ENCODE results near the gene NPM3. TPM values are rescaled to one million over a fixed set of nuclear protein-coding genes. Genes with fewer than 3 reads are reported as not detected.

The NPM3 gene
- total RNA-seq, 8 experiments from 2014 or later: 31.1 to 95.4 (median 41.6) TPM

DNA sequence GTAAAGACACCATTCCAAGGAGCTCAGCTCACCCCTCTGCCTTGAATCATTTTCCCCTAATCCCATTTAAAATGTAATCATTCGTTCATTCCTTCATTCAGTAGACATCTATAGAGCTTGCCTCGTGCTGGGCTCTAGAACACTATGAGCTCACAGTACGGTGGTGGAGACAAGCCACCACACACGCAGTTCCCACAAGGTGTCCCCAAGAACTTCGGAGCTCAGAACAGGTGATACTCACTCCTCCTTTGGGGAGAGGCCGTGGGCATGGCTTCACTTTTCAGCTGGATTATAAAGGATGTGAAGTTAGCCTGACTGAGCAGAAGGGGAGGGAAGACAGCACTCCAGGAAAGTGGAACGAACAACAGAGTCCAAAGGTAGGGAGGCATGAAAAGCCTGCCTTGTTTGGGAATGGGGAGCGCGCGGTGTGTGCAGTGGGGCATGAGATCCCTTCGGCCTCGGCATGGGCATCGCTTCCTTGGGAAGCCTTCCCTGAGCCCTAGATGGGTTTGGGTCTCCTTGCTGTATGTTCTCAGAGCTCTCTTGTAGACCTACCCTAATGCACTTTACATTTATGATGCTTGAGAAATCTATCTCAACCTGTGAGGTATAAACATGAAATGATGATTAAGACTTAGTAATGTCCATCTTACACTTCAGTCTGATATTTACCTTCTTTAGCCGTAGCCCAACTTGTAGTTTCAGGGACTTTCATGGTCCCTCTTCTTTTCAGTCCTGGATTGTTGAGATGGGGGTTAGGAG is 35.8 kb upstream of the NPM3 start:
- ATAC-seq (replicated peaks in 6 of 8): peak; percentile 23 to 56 (median 48)
- peaks cover 9 to 13% of the 10 kb centered on the region in 2 donors for H3K4me1 ChIP-seq (replicated peaks in 1 of 2)
- H3K27ac ChIP-seq: peak overlapping the region; percentile 49 to 98
- 0 to 80% (median 25%) methylated on average over 1 to 8 of the region's 14 CpGs; no CpG with 5 or more reads in 1 of the 10 experiments for WGBS, 10 experiments
- peak overlapping the region; percentile 76 to 94 (median 82) for H3K4me3 ChIP-seq
- in situ Hi-C loops (cut with MboI; ENCODE audit: low pct_unique_long_range_greater_than_20kb in 2 of 9, low sequenced_read_pairs in 9 of 9, unreplicated experiment in 9 of 9): no loop called here

DNA sequence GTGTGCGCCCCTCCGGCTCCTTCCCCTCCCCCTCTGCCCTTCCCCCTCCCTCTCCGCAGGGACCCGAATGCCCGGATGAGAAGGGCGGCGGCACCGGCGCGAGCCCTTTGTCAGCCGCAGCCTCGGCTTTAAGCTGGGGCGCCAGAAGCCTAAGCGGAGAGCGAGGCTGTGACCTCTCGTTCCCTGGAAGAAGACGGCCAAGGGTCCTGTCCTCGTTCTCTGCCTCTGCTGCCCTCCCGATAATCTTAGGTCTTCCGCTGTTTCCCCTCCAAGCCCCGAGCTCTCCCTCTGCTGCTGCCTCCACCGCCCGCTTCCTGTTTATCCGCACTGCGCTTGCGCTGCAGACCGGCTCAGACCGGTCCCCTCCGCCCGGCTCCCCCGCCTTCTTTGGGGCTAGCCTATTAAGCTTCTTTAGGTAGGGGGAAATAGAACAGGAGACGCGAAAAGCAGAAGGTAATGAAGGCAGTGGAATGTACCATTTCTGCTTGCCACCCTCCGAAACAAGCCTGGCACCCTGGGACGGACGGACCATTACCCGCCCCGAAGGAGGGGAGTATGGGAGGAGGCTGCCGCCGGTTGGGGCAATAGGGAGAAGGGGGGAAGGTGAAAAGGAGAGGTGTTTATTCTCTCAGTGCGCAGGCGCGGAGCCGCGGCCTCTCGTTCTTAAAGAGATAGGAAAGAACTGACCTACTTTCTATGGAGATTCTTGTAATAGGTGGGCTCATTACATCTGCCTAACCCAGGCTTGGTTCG is 35.0 kb upstream of the NPM3 start, which contains the start of gene OGA:
TSS of gene OGA (minus strand) at position 326 of the 753 bp plus-strand sequence. CDS start 422 bp downstream, outside the sequence.
- Histone ChIP-seq H3K4me3 (peak within 1 kb of the TSS; percentile 76 to 94 (median 82)), H3K27ac (peak within 1 kb of the TSS; percentile 97 to 98), H3K4me1 (replicated peaks in 1 of 2) (peaks cover 11 to 13% of the 10 kb centered on the region in 2 donors)
- peak; percentile 81 to 94 (median 92) for ATAC-seq (replicated peaks in 6 of 8)
- in situ Hi-C loops (cut with MboI; ENCODE audit: low pct_unique_long_range_greater_than_20kb in 2 of 9, low sequenced_read_pairs in 9 of 9, unreplicated experiment in 9 of 9): no loop called here
- 0% methylated on average over 1 to 13 of the region's 47 CpGs; no CpG with 5 or more reads in 3 of the 10 experiments for WGBS, 10 experiments

DNA sequence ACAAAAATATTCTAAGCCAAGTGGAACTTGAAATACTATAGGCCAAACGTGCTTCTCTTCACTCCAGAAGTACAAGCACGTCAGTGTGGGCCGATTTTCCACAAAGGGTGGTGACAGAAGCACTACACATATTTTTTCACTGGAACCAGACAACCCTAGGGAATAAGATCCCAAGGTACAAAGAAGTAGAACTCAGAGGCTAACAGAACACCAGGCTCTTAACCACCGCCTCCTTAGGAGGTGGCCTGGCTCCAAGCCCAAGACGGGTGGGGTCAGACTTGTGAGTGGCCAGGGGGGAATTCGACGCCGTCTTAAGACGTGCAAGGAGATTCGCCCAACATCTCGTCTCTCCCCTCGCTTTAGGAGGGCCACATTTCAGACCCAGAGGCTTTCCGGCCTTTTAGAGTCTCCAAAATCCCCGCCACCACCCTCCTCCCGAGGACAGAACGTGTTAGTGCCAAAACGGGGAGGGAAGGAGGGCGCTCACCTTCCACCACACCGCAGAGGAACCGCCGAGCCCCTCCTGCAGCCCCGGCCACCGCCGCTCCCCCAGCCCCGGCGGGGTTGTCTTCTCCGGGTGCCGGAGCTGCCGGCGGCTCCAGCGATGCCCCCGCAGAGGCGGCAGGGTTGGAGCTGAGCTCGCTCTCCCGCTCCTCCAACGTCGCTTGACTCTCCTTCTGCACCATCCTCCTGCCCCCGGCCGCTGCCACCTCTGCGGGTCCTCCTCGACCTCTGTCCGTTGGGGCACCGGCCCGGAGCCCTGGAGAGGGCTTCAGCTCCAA is 34.3 kb upstream of the NPM3 start:
- Histone ChIP-seq H3K4me3 (peak overlapping the region; percentile 76 to 94 (median 82)), H3K4me1 (replicated peaks in 1 of 2) (peaks cover 11 to 17% of the 10 kb centered on the region in 2 donors), H3K27ac (peak overlapping the region; percentile 97 to 98)
- ATAC-seq (replicated peaks in 6 of 8): peak in 3 of 8 experiments; percentile 39 to 61 (median 40)
- 0 to 10% (median 0%) methylated on average over 1 to 12 of the region's 44 CpGs; no CpG with 5 or more reads in 3 of the 10 experiments for WGBS, 10 experiments
- in situ Hi-C loops (cut with MboI; ENCODE audit: low pct_unique_long_range_greater_than_20kb in 2 of 9, low sequenced_read_pairs in 9 of 9, unreplicated experiment in 9 of 9): no loop called here

DNA sequence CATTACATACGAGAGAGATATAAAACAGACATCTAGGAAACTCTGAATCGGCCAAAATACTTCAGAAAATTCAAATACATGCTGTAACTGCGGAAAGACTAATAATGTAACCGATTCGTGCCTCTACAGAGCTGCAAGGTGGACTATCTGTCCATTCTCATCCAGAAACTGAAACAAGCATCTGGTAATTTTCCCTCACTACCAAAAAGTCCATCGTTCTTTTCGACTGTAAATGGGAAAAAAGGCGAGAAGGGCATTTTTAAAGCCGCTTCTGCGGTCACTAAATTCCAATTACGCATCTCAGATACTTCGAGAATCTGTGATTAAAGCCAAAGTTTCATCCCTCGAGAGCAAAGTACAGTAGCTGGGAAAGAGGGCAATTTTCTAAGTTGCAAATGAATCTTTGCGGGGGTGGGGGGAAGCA is 33.7 kb upstream of the NPM3 start:
- no peak overlapping the region for H3K27ac ChIP-seq
- in situ Hi-C loops (cut with MboI; ENCODE audit: low pct_unique_long_range_greater_than_20kb in 2 of 9, low sequenced_read_pairs in 9 of 9, unreplicated experiment in 9 of 9): no loop called here
- 0 to 18% (median 0%) methylated on average over 6 to 12 of the region's 14 CpGs for WGBS, 10 experiments
- H3K4me3 ChIP-seq: peak overlapping the region; percentile 76 to 94 (median 82)
- no peak for ATAC-seq (replicated peaks in 6 of 8)
- peaks cover 11 to 20% of the 10 kb centered on the region in 2 donors for H3K4me1 ChIP-seq (replicated peaks in 1 of 2)

DNA sequence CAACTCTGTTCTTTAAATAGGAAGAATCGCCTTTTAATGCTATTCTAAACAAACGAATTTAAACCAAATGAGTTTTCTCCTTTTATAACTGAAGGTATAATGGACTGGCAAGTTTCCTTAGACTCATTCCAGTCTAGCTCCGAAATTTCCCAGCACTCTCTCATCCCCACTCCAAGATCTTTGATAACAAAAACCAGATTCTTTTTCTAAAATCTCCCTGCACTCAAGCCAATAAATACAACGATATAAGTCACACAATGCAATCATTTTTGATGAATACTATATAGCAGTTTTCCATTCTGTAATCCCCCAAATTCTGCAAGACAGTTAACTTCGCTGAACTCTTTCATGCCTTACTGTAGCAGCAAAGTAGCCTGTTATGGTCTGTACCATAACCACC is 33.1 kb upstream of the NPM3 start:
- WGBS, 10 experiments: 0 to 3% (median 0%) methylated on average over 2 to 5 of the region's 5 CpGs
- in situ Hi-C loops (cut with MboI; ENCODE audit: low pct_unique_long_range_greater_than_20kb in 2 of 9, low sequenced_read_pairs in 9 of 9, unreplicated experiment in 9 of 9): no loop called here

DNA sequence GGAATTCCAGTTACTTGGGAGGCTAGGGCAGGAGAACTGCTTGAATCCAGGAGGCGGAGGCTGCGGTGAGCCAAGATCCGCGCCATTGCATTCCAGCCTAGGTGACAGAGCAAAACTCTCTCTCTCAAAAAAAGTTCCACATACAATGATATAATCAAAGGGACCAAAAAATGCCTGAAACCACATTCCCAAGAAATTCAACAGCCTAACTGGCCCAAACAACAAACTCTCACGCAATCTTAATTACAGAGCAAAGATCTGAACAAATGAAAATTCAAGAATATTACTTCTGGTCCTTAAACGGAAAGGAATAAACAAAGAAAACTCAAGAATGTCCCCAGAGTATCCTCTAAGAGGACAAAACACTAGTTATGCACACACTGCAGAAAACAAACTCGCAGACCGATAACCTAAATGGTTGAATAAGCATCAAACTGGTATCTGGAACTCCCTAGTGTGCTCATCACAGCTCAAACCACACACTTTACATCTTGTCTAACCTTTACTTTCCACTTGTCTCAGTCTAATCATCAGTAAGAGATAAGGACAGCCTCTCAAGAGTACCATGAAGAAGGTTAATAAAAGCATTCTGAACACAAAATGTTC is 31.3 kb upstream of the NPM3 start:
- Histone ChIP-seq H3K27ac (no peak overlapping the region), H3K4me3 (peak overlapping the region; percentile 76 to 94 (median 82)), H3K4me1 (replicated peaks in 1 of 2) (peaks cover 8 to 17% of the 10 kb centered on the region in 2 donors)
- in situ Hi-C loops (cut with MboI; ENCODE audit: low pct_unique_long_range_greater_than_20kb in 2 of 9, low sequenced_read_pairs in 9 of 9, unreplicated experiment in 9 of 9): no loop called here
- ATAC-seq (replicated peaks in 6 of 8): no peak
- 62 to 95% (median 80%) methylated on average over 1 to 8 of the region's 8 CpGs; no CpG with 5 or more reads in 1 of the 10 experiments for WGBS, 10 experiments

More for the DNA sequence above, 33.1 kb upstream of the NPM3 start:
- Histone ChIP-seq H3K4me1 (replicated peaks in 1 of 2) (peaks cover 11 to 20% of the 10 kb centered on the region in 2 donors), H3K27ac (no peak overlapping the region), H3K4me3 (peak overlapping the region; percentile 76 to 94 (median 82))
- no peak for ATAC-seq (replicated peaks in 6 of 8)

DNA sequence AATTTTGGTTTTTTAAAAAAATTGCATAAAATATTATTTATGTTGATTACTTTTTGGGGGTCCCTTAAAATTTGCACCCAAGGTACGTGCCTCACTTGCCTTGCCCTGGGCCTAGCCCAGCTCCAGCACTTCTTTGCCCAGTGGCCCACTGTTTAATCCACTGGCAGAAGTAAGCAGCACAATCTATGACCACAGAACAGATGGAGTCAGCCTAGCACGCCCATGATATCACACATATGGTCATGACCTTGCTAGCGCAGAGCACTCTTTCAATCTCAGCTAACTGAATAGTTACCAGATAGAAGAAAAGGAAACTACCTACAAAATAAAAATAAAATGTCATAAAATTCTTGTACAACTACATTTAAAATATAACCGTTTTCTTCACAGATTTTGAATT is 29.4 kb upstream of the NPM3 start:
- Histone ChIP-seq H3K4me1 (replicated peaks in 1 of 2) (peaks cover 5 to 14% of the 10 kb centered on the region in 2 donors), H3K27ac (no peak overlapping the region), H3K4me3 (no peak overlapping the region)
- in situ Hi-C loops (cut with MboI; ENCODE audit: low pct_unique_long_range_greater_than_20kb in 2 of 9, low sequenced_read_pairs in 9 of 9, unreplicated experiment in 9 of 9): no loop called here
- ATAC-seq (replicated peaks in 6 of 8): peak in 1 of 8 experiments; percentile 42
- WGBS, 10 experiments: 50 to 100% (median 88%) methylated on average over 1 to 4 of the region's 4 CpGs

DNA sequence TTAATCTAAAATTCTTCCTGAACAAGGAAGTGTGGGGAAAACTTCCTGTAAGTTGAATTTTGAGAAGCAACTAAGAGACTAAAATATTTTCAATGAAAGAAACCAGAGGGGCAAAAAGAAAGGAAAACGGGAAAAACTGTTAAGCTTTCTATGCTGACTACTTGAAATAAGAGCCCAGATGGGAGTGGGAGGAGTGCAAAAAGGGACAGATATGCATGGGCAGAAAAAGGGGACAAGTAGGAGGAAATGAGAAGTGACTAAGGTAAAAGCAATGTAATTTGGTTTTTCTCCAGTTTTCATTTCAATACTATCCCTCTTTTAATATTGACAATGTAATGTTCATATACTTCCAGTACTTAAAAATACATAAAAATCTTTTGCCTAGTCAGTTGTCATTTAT is 23.9 kb upstream of the NPM3 start:
- WGBS, 10 experiments: 36 to 100% (median 92%) methylated on average over 1 of the region's 1 CpG; no CpG with 5 or more reads in 1 of the 10 experiments
- in situ Hi-C loops (cut with MboI; ENCODE audit: low pct_unique_long_range_greater_than_20kb in 2 of 9, low sequenced_read_pairs in 9 of 9, unreplicated experiment in 9 of 9): no loop called here
- H3K27ac ChIP-seq: no peak overlapping the region
- H3K4me3 ChIP-seq: no peak overlapping the region
- no peaks in the 10 kb centered on the region for H3K4me1 ChIP-seq (replicated peaks in 1 of 2)
- ATAC-seq (replicated peaks in 6 of 8): peak in 2 of 8 experiments; percentile 21 to 25

DNA sequence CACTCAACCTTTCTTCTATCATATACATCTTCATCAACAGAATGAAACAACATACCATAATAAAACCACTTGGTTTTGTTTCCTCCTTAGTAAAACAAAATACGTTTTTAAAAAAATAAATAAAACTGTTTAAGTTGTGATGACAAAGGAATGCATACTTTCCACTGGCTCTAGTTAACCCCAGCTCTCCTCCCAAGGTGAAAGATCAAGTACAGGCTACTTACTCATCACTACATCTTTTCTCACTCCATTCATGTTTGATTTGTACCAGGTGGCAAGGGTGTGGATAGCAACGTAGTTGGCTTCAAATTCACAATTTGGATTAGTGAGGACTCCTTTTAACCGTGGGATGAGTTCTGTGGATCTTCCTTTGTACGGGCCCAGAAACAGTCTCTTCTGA is 20.3 kb upstream of the NPM3 start:
- no peak overlapping the region for H3K4me3 ChIP-seq
- H3K4me1 ChIP-seq (replicated peaks in 1 of 2): no peaks in the 10 kb centered on the region
- no peak overlapping the region for H3K27ac ChIP-seq
- in situ Hi-C loops (cut with MboI; ENCODE audit: low pct_unique_long_range_greater_than_20kb in 2 of 9, low sequenced_read_pairs in 9 of 9, unreplicated experiment in 9 of 9): no loop called here
- no peak for ATAC-seq (replicated peaks in 6 of 8)
- WGBS, 10 experiments: 19 to 100% (median 87%) methylated on average over 1 to 4 of the region's 4 CpGs

DNA sequence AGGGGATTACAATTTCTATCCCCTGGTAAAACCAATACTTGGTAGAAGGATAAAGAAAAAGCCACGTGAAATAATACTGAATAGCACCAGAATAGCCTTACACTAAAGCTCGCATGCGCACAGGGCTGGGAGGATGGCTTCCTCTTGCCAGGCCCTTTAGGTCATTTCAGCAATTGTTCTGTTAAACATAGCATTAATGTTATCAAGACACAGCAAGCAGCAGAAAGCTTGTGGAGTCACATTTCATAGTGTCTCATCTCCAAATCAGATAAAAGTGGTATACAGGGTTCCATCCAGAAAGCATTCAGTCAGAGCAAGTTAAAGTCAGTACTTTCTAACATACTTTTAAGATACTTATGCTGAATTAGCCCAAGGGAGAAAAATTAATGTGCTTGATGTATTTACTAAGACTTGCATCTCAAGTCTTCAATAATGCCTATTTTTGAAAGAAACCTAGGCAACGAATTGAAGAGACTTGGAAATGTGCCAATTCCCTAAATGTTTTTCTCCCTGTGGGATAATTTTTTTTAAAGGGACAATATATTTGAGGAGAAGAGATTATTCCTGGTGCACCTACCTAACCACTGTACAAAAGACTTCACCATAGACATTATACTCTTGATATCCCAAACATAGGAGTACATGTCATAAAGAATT is 14.3 kb upstream of the NPM3 start:
- Histone ChIP-seq H3K27ac (no peak overlapping the region), H3K4me1 (replicated peaks in 1 of 2) (no peaks in the 10 kb centered on the region), H3K4me3 (no peak overlapping the region)
- in situ Hi-C loops (cut with MboI; ENCODE audit: low pct_unique_long_range_greater_than_20kb in 2 of 9, low sequenced_read_pairs in 9 of 9, unreplicated experiment in 9 of 9): loop anchor here in 4 of 9 experiments (25.0 kb wide), 2 partner anchors 185 to 585 kb away; no protein-coding TSS in a partner anchor
- WGBS, 10 experiments: 76 to 100% (median 92%) methylated on average over 2 to 4 of the region's 4 CpGs
- no peak for ATAC-seq (replicated peaks in 6 of 8)

DNA sequence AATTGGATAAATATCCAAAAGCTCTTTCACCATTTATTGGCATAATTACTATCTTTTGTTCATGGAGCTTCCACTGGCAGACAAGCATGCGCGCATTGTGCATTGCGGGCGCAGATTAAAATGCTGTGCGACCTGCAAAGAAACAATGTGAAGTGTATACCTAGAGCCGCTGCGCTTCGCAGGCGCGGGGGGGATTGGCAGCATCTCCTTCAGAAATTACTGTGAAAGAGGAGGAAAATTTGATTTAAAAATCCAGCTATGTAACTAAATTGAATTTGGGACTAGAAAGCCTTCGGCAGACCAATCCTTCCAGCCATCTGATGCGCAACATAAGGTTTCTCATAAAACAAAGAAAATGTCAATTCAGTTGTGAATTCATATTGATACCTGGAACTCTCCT is 10.3 kb upstream of the NPM3 start:
- H3K4me3 ChIP-seq: no peak overlapping the region
- ATAC-seq (replicated peaks in 6 of 8): no peak
- 89 to 100% (median 97%) methylated on average over 4 to 12 of the region's 12 CpGs; no CpG with 5 or more reads in 1 of the 10 experiments for WGBS, 10 experiments
- H3K4me1 ChIP-seq (replicated peaks in 1 of 2): no peaks in the 10 kb centered on the region
- in situ Hi-C loops (cut with MboI; ENCODE audit: low pct_unique_long_range_greater_than_20kb in 2 of 9, low sequenced_read_pairs in 9 of 9, unreplicated experiment in 9 of 9): loop anchor here in 4 of 9 experiments (25.0 kb wide), 2 partner anchors 181 to 581 kb away; no protein-coding TSS in a partner anchor
- H3K27ac ChIP-seq: no peak overlapping the region
